Hepatocyte (in vitro differentiated cells): ENCODE results near the gene FAM200A. TPM values are rescaled to one million over a fixed set of nuclear protein-coding genes. Genes with fewer than 3 reads are reported as not detected.

Experiments used
- DNase-seq: peaks from one replicate; pipeline ENCODE4 v3.0.0-alpha.2; 2016; ENCODE audit warnings: low spot score
- H2AFZ ChIP-seq: fragments of 200-600 bp; sonication (generic); 2 replicates; pipeline ENCODE4 v1.6.0; 2016; ENCODE audit warnings: antibody characterized with exemption, mild to moderate bottlenecking
- H3K27ac ChIP-seq: fragments of 200-600 bp; sonication (generic); 2 replicates; pipeline ENCODE4 v1.5.1; 2016; ENCODE audit warnings: mild to moderate bottlenecking
- H3K27me3 ChIP-seq: fragments of 200-600 bp; sonication (generic); 2 replicates; pipeline ENCODE4 v1.6.1; 2016
- H3K36me3 ChIP-seq: fragments of 200-600 bp; sonication (generic); replicated peaks from 2 replicates; pipeline ENCODE4 v1.5.1; 2016; ENCODE audit warnings: low read depth; ENCODE audit not compliant: insufficient read depth
- H3K4me1 ChIP-seq: fragments of 200-600 bp; sonication (generic); 2 replicates; pipeline ENCODE4 v1.5.1; 2016; ENCODE audit warnings: mild to moderate bottlenecking, moderate library complexity; ENCODE audit not compliant: insufficient read depth
- H3K4me2 ChIP-seq: fragments of 200-600 bp; sonication (generic); 2 replicates; pipeline ENCODE4 v1.6.0; 2016
- H3K4me3 ChIP-seq: fragments of 200-600 bp; sonication (generic); 2 replicates; pipeline ENCODE4 v1.5.1; 2016; ENCODE audit warnings: mild to moderate bottlenecking
- H3K79me2 ChIP-seq: fragments of 200-600 bp; sonication (generic); 2 replicates; pipeline ENCODE4 v1.6.0; 2017; ENCODE audit warnings: mild to moderate bottlenecking
- H3K9me2 ChIP-seq: fragments of 200-600 bp; sonication (generic); replicated peaks from 2 replicates; pipeline ENCODE4 v1.6.0; 2017; ENCODE audit warnings: mild to moderate bottlenecking; ENCODE audit not compliant: insufficient read depth
- H3K9me3 ChIP-seq: fragments of 200-600 bp; sonication (generic); 2 replicates; pipeline ENCODE4 v1.5.1; 2016; ENCODE audit warnings: low read depth, mild to moderate bottlenecking
- H4K20me1 ChIP-seq: fragments of 200-600 bp; sonication (generic); 2 replicates; pipeline ENCODE4 v1.6.0; 2016; ENCODE audit warnings: mild to moderate bottlenecking; ENCODE audit not compliant: insufficient read depth, poor library complexity, severe bottlenecking
- CTCF ChIP-seq: fragments of 200-600 bp; sonication (generic); IDR thresholded peaks from 2 replicates; pipeline ENCODE4 v1.5.1; 2016; ENCODE audit warnings: antibody characterized with exemption, mild to moderate bottlenecking; ENCODE audit not compliant: poor library complexity
- EZH2 ChIP-seq: fragments of 200-600 bp; sonication (generic); IDR thresholded peaks from 2 replicates; pipeline ENCODE4 v1.6.1; 2016; ENCODE audit warnings: antibody characterized with exemption, mild to moderate bottlenecking, borderline replicate concordance
- EZH2phosphoT487 ChIP-seq: fragments of 200-600 bp; sonication (generic); IDR thresholded peaks from one replicate; pipeline ENCODE4 v1.6.1; 2018; ENCODE audit warnings: antibody characterized with exemption, mild to moderate bottlenecking, low read depth, moderate library complexity; ENCODE audit not compliant: unreplicated experiment, severe bottlenecking
- WGBS: methylation state at CpG from one replicate; pipeline ENCODE4 v1.1.6; 2016; ENCODE audit warnings: low lambda C conversion rate; ENCODE audit errors: missing lambda C conversion rate; 5-methylcytosine and 5-hydroxymethylcytosine counted together
- polyA plus RNA-seq: library from polyadenylated mRNA; unstranded; fragments of >200 nt; fragmentation: Nextera tagmentation; extraction: Ambion mirVana; gene quantifications from 2 replicates; pipeline ENCODE4 v1.2.1, GENCODE V29; 2016
- total RNA-seq: library from RNA; depleted of rRNA; stranded (reverse); fragments of >200 nt; gene quantifications from 2 replicates; pipeline ENCODE4 v1.2.3, GENCODE V29; 2014

FAM200A gene
- total and polyA plus RNA-seq, 2 experiments from 2014 or later, result 4.4 to 6.3 TPM

GRCh38 chr7:99500637-99501009 is 51.3 kb downstream of the FAM200A start:
- Histone ChIP-seq H3K4me1 (peaks cover 14% of the 10 kb centered on the region), H3K9me2 (no peaks in the 10 kb centered on the region), H3K27me3 (no peaks in the 10 kb centered on the region), H3K4me3 (peak overlapping the region; percentile 41), H4K20me1 (peaks cover 23% of the 10 kb centered on the region), H3K27ac (peak overlapping the region; percentile 93), H2AFZ (peak overlapping the region; percentile 80), H3K9me3 (no peaks in the 10 kb centered on the region), H3K79me2 (peaks cover 52% of the 10 kb centered on the region), H3K4me2 (peak overlapping the region; percentile 81), H3K36me3 (no peaks in the 10 kb centered on the region)
- no peak for DNase-seq
- TF ChIP-seq CTCF (no peak), EZH2 (no peak), EZH2phosphoT487 (no peak)
- WGBS, result 62% methylated on average over 16 of the region's 16 CpGs

GRCh38 chr7:99499721-99500636 is 51.9 kb downstream of the FAM200A start, which contains the start of gene ZNF394:
Gene ZNF394, minus strand, starts transcription at chr7:99500281. Its CDS starts 188 bp downstream, at chr7:99500093.
- Histone ChIP-seq H3K27me3 (no peaks in the 10 kb centered on the region), H3K27ac (peak within 1 kb of the TSS; percentile 93), H3K4me3 (peak within 1 kb of the TSS; percentile 41), H3K79me2 (peaks cover 53% of the 10 kb centered on the region), H3K4me1 (peaks cover 14% of the 10 kb centered on the region), H3K36me3 (no peaks in the 10 kb centered on the region), H3K9me3 (no peaks in the 10 kb centered on the region), H2AFZ (peak within 1 kb of the TSS; percentile 80), H3K9me2 (no peaks in the 10 kb centered on the region), H4K20me1 (peaks cover 23% of the 10 kb centered on the region), H3K4me2 (peak within 1 kb of the TSS; percentile 90)
- TF ChIP-seq EZH2 (no peak), CTCF (no peak), EZH2phosphoT487 (no peak)
- WGBS, result under 1% methylated on average over 68 of the region's 68 CpGs
- peak; percentile 95 for DNase-seq

- Histone ChIP-seq H3K27me3 (no peaks in the 10 kb centered on the region), H3K4me2 (peak overlapping the region; percentile 90), H2AFZ (peak overlapping the region; percentile 16), H3K36me3 (no peaks in the 10 kb centered on the region), H3K79me2 (peaks cover 58% of the 10 kb centered on the region), H3K27ac (peak overlapping the region; percentile 93), H3K4me3 (peak overlapping the region; percentile 41), H3K4me1 (peaks cover 14% of the 10 kb centered on the region), H4K20me1 (peaks cover 23% of the 10 kb centered on the region), H3K9me2 (no peaks in the 10 kb centered on the region), H3K9me3 (peaks cover 1% of the 10 kb centered on the region)
- TF ChIP-seq EZH2phosphoT487 (no peak), CTCF (no peak), EZH2 (no peak)
- no peak for DNase-seq
- WGBS, result 3% methylated on average over 14 of the region's 14 CpGs
Observed at GRCh38 chr7:99499371-99499720, 52.6 kb downstream of the FAM200A start.
